ENCODE measurements around the gene PDGFC. TPM values are rescaled to one million over a fixed set of nuclear protein-coding genes. Genes with fewer than 3 reads are reported as not detected.
A peak's percentile ranks its signal among the peaks of the same experiment; 100 is the strongest.

PDGFC gene
- total and polyA plus RNA-seq, 2 donors (not counting 3 experiments of a cell fraction or from before 2014, with no cell fraction given), result 2.7 to 5.3 TPM

DNA sequence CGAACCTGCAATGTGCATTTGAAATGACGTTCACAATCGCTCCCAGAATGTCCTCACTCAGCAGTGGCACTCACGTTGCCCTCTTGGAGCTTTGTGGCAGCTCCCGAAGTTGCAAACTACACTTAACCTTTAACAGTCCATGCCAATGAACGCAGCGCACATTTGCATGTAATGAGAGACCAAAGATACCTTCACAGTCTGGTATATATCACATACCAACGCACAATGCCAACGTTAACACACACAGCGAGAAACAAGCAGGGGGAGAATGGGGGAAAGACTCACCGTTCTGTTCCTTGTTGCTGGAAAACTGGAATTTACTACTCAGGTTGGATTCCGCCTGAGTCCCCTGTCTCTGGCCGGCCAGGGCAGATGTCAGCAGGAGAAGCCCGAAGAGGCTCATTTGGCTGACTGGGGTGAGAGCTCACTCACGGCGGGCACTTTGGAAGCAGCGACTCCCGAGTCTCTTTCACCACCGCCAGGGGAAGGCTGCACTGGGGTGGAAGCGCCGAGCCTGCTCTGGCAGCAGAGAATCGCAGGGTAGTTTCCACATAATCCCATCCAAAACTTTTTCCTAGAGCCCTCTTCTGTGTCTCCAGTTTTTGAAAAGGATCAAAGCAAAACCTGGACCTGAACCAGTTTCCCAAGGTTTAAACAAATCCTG is 966 bp downstream of the PDGFC start:
- H3K9ac ChIP-seq (replicated peaks; ENCODE audit: extremely low read depth, insufficient read depth, low read length), result peak overlapping the region; percentile 57
- H3K36me3 ChIP-seq (ENCODE audit: control insufficient read depth in 2 of 2, extremely low read depth in 1 of 2, insufficient read depth in 2 of 2, low read length in 2 of 2), result no peaks in the 10 kb centered on the region
- no peaks in the 10 kb centered on the region for H4K20me1 ChIP-seq (replicated peaks; ENCODE audit: control insufficient read depth, extremely low read depth, insufficient read depth, low read length)
- peak overlapping the region; percentile 1 for H3K27ac ChIP-seq (ENCODE audit: insufficient read depth, low read depth, low read length)
- H3K9me1 ChIP-seq (replicated peaks; ENCODE audit: control insufficient read depth, extremely low read depth, insufficient read depth, low read length), result no peaks in the 10 kb centered on the region
- no peaks in the 10 kb centered on the region for H3K27me3 ChIP-seq (ENCODE audit: control insufficient read depth in 2 of 2, insufficient read depth in 2 of 2, low read length in 2 of 2)
- no peaks in the 10 kb centered on the region for H3K9me3 ChIP-seq (replicated peaks; ENCODE audit: control insufficient read depth, insufficient read depth, low read length)
- H3K79me2 ChIP-seq (ENCODE audit: control insufficient read depth, insufficient read depth, low read length), result peaks cover 28% of the 10 kb centered on the region
- CTCF ChIA-PET, result interaction anchor here (0.7 to 7.0 kb wide), 19 partner anchors 17 to 1008 kb away, joined by 3 to 203 read pairs (median 4); partner anchors contain the start of gene GLRB
- POLR2A ChIA-PET, result no interaction called here
- FAIRE-seq (peak; percentile 58), DNase-seq (ENCODE audit: low read depth, low spot score) (peak; percentile 73)
- peak overlapping the region; percentile 80 for H3K4me2 ChIP-seq (ENCODE audit: insufficient read depth, low read length)
- peak overlapping the region; percentile 18 to 71 (median 53) for H3K4me3 ChIP-seq (replicated peaks in 1 of 3; ENCODE audit: insufficient read depth in 1 of 3, low read depth in 1 of 3, low read length in 3 of 3)
- dilution Hi-C loops (cut with MboI; ENCODE audit: extremely low pct_ligation_motif_present, low sequenced_read_pairs), result no loop called here
- BruUV-seq (replicated peaks), result TSS peak; percentile 21
- H2AFZ ChIP-seq (ENCODE audit: low read depth, low read length), result peak overlapping the region; percentile 27
- H3K4me1 ChIP-seq (ENCODE audit: control insufficient read depth, extremely low read depth, insufficient read depth, low read length), result peaks cover 31% of the 10 kb centered on the region
- intact Hi-C loops (cut with micrococcal nuclease), result loop anchor here (1.0 to 5.0 kb wide), 8 partner anchors 21 to 1018 kb away; partner anchors contain the start of gene CTSO
- no peak for TF ChIP-seq POLR2AphosphoS5 (IDR thresholded peaks at IDR 0.05; ENCODE audit: insufficient read depth, low read depth, low read length)
- TF ChIP-seq, protein P1, sequence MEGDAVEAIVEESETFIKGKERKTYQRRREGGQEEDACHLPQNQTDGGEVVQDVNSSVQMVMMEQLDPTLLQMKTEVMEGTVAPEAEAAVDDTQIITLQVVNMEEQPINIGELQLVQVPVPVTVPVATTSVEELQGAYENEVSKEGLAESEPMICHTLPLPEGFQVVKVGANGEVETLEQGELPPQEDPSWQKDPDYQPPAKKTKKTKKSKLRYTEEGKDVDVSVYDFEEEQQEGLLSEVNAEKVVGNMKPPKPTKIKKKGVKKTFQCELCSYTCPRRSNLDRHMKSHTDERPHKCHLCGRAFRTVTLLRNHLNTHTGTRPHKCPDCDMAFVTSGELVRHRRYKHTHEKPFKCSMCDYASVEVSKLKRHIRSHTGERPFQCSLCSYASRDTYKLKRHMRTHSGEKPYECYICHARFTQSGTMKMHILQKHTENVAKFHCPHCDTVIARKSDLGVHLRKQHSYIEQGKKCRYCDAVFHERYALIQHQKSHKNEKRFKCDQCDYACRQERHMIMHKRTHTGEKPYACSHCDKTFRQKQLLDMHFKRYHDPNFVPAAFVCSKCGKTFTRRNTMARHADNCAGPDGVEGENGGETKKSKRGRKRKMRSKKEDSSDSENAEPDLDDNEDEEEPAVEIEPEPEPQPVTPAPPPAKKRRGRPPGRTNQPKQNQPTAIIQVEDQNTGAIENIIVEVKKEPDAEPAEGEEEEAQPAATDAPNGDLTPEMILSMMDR (IDR thresholded peaks at IDR 0.05; ENCODE audit: extremely low read depth in 1 of 2, insufficient read depth in 1 of 2, low read depth in 1 of 2, low read length in 2 of 2), result peak; percentile 43 to 75

DNA sequence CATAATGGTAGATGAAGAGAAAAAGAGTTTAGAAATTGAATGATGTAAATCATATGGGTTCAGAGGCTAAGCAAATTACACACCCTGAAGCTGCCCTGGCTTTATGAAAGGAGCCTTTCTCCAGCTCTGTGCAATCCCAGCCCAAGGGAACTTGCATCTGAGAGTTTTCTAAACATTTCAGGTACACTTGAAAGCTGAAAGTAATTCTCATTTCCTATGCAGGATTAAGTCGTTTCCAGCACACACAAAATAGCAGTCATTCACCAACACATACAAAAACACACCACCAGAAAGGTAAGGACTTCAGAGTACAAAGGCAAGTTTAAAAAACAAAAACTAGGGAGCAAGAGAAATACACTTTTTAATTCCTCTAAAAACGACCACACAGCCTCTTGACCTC is 1.7 kb downstream of the PDGFC start:
- Histone ChIP-seq H3K36me3 (ENCODE audit: control insufficient read depth in 2 of 2, extremely low read depth in 1 of 2, insufficient read depth in 2 of 2, low read length in 2 of 2) (no peaks in the 10 kb centered on the region), H3K9me3 (replicated peaks; ENCODE audit: control insufficient read depth, insufficient read depth, low read length) (no peaks in the 10 kb centered on the region), H3K4me2 (ENCODE audit: insufficient read depth, low read length) (peak overlapping the region; percentile 80), H3K4me3 (replicated peaks in 1 of 3; ENCODE audit: insufficient read depth in 1 of 3, low read depth in 1 of 3, low read length in 3 of 3) (peak overlapping the region; percentile 18 to 71 (median 53)), H3K4me1 (ENCODE audit: control insufficient read depth, extremely low read depth, insufficient read depth, low read length) (peaks cover 30% of the 10 kb centered on the region), H3K27me3 (ENCODE audit: control insufficient read depth in 2 of 2, insufficient read depth in 2 of 2, low read length in 2 of 2) (no peaks in the 10 kb centered on the region), H3K9me1 (replicated peaks; ENCODE audit: control insufficient read depth, extremely low read depth, insufficient read depth, low read length) (no peaks in the 10 kb centered on the region), H3K27ac (ENCODE audit: insufficient read depth, low read depth, low read length) (no peak overlapping the region), H2AFZ (ENCODE audit: low read depth, low read length) (peak overlapping the region; percentile 22), H4K20me1 (replicated peaks; ENCODE audit: control insufficient read depth, extremely low read depth, insufficient read depth, low read length) (no peaks in the 10 kb centered on the region), H3K9ac (replicated peaks; ENCODE audit: extremely low read depth, insufficient read depth, low read length) (peak overlapping the region; percentile 57), H3K79me2 (ENCODE audit: control insufficient read depth, insufficient read depth, low read length) (peaks cover 28% of the 10 kb centered on the region)
- TF ChIP-seq FOS (IDR thresholded peaks at IDR 0.05; ENCODE audit: borderline replicate concordance, insufficient read depth, low read length) (no peak), JUN (IDR thresholded peaks at IDR 0.05; ENCODE audit: borderline replicate concordance, insufficient read depth, insufficient read length, low read depth) (no peak), EZH2 (IDR thresholded peaks at IDR 0.05; ENCODE audit: borderline replicate concordance, low read depth, low read length, severe bottlenecking) (no peak)
- TF ChIP-seq, protein P1 (IDR thresholded peaks at IDR 0.05; ENCODE audit: extremely low read depth in 1 of 2, insufficient read depth in 1 of 2, low read depth in 1 of 2, low read length in 2 of 2), result no peak
- FAIRE-seq (no peak), DNase-seq (ENCODE audit: low read depth, low spot score) (peak; percentile 19)
- intact Hi-C loops (cut with micrococcal nuclease) (loop anchor here (1.0 to 5.0 kb wide), 9 partner anchors 21 to 1018 kb away; partner anchors contain the start of gene CTSO), dilution Hi-C loops (cut with MboI; ENCODE audit: extremely low pct_ligation_motif_present, low sequenced_read_pairs) (no loop called here)
- ChIA-PET CTCF (interaction anchor here (1.0 to 7.0 kb wide), 18 partner anchors 10 to 1009 kb away, joined by 3 to 203 read pairs (median 5); partner anchors contain the start of gene GLRB), POLR2A (no interaction called here)
- BruUV-seq (replicated peaks), result no TSS peak

Measured in endothelial cell of umbilical vein (primary cell).